Uterus (tissue), 4 donors: ENCODE data around the gene PPM1H. TPM values are rescaled to one million over a fixed set of nuclear protein-coding genes. Genes with fewer than 3 reads are reported as not detected.

Source experiments
- DNase-seq, 2 donors: peaks; one replicate each; pipeline ENCODE4 v3.0.0-alpha.2; 2019 to 2020
- H3K27ac ChIP-seq, 2 donors: fragments of 200-600 bp; sonication (generic); 1 replicate in 1 of 2; 2 replicates in 1 of 2; pipeline ENCODE4 v1.5.1; 2016 to 2018
- H3K27me3 ChIP-seq, 2 donors: fragments of 200-600 bp; sonication (generic); one replicate each; pipeline ENCODE4 v1.5.1; 2018 to 2019; ENCODE audit warnings: control low read depth in 1 of 2
- H3K36me3 ChIP-seq, 2 donors: fragments of 200-600 bp; sonication (generic); one replicate each; pipeline ENCODE4 v1.5.1; 2019; ENCODE audit warnings: control low read depth in 1 of 2
- H3K4me1 ChIP-seq, 2 donors: fragments of 200-600 bp; sonication (generic); one replicate each; pipeline ENCODE4 v1.5.1; 2018 to 2019; ENCODE audit warnings: control low read depth in 1 of 2
- H3K4me3 ChIP-seq, 2 donors: fragments of 200-600 bp; sonication (generic); 1 replicate in 1 of 2; 2 replicates in 1 of 2; pipeline ENCODE4 v1.5.1; 2018 to 2019; ENCODE audit warnings: mild to moderate bottlenecking in 1 of 2
- H3K9me3 ChIP-seq, 2 donors: fragments of 200-600 bp; sonication (generic); one replicate each; pipeline ENCODE4 v1.5.1; 2019; ENCODE audit warnings: control low read depth in 1 of 2
- POLR2A ChIP-seq, 2 donors: fragments of 450-650 bp; IDR thresholded peaks; one replicate each; pipeline ENCODE4 v1.6.1; 2016; ENCODE audit warnings: antibody characterized with exemption in 2 of 2, mild to moderate bottlenecking in 1 of 2, moderate library complexity in 1 of 2
- intact Hi-C: fragments of 100-400 bp; cut with DNase I; formaldehyde crosslinking; loops from one replicate; pipeline ENCODE4 v1.15.1; 2023; ENCODE audit warnings: low total_unique reads
- total RNA-seq, 4 donors: library from RNA; depleted of rRNA in 3 of 4; stranded (reverse); fragments of >200 nt in 3 of 4; gene quantifications; one replicate each; pipeline versions ENCODE4 v1.1.0 to v1.2.4, GENCODE V29; 2014 to 2023
- TF ChIP-seq, protein P1 (sequence below), 4 experiments: fragments of 200-600 bp in 2 of 4; fragments of 450-650 bp in 2 of 4; sonication (generic) in 2 of 4; IDR thresholded peaks; one replicate each; pipeline ENCODE4 v1.5.1; 2016 to 2019; ENCODE audit warnings: antibody characterized with exemption in 4 of 4, mild to moderate bottlenecking in 2 of 4, moderate library complexity in 1 of 4
- donor health status: DM: yes; HTN: yes; CAD: no.

Gene PPM1H
- total RNA-seq, 4 donors from 2014 or later = 2.0 to 24.1 (median 6.6) TPM

DNA sequence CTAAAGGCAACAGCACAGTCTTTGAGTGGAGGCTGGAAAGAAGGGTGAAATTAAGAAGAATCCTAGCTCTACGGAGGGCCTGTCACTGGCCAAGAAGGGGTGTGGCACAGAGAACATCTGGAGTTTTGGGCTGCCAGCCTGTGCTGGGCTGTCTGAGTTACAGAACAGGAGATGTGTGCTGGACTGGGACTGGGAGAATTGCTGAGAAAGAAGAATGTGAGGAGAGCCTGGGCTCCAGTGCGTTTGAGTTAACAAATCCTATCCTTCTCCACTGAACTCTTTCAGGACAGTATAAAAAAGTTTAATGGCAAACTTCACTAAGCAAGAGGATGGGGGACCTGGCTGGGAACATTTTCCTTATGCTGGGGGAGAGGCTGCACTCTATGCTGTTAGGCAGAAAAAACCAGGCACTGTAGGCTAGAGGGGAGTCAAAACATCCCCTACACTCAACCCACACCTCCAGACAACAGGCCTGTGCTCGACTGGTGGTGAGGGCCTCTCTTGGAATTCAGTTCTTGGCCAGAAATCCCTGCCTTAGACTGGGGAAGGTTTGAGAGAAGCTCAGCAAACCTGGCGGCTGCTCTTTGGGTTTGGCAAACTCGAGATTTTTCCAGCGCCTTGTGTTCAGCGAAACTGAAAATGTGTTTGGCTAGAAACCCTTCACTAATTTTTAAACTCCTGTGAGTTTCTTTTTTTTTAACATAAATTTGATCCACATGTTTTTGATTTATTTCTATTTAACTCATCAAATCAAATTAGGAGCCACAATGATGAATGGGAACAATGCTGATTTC lies 251.0 kb downstream of the PPM1H start:
- no peaks in the 10 kb centered on the region for H3K4me1 ChIP-seq
- intact Hi-C loops = no loop called here
- no peak for TF ChIP-seq POLR2A (IDR thresholded peaks at IDR 0.05)
- TF ChIP-seq, protein P1, sequence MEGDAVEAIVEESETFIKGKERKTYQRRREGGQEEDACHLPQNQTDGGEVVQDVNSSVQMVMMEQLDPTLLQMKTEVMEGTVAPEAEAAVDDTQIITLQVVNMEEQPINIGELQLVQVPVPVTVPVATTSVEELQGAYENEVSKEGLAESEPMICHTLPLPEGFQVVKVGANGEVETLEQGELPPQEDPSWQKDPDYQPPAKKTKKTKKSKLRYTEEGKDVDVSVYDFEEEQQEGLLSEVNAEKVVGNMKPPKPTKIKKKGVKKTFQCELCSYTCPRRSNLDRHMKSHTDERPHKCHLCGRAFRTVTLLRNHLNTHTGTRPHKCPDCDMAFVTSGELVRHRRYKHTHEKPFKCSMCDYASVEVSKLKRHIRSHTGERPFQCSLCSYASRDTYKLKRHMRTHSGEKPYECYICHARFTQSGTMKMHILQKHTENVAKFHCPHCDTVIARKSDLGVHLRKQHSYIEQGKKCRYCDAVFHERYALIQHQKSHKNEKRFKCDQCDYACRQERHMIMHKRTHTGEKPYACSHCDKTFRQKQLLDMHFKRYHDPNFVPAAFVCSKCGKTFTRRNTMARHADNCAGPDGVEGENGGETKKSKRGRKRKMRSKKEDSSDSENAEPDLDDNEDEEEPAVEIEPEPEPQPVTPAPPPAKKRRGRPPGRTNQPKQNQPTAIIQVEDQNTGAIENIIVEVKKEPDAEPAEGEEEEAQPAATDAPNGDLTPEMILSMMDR (IDR thresholded peaks at IDR 0.05) = no peak
- H3K36me3 ChIP-seq = no peaks in the 10 kb centered on the region
- H3K9me3 ChIP-seq = no peaks in the 10 kb centered on the region
- no peaks in the 10 kb centered on the region for H3K27me3 ChIP-seq
- peak overlapping the region; percentile 80 to 87 for H3K27ac ChIP-seq
- DNase-seq = peak; percentile 76 to 85
- no peak overlapping the region for H3K4me3 ChIP-seq

DNA sequence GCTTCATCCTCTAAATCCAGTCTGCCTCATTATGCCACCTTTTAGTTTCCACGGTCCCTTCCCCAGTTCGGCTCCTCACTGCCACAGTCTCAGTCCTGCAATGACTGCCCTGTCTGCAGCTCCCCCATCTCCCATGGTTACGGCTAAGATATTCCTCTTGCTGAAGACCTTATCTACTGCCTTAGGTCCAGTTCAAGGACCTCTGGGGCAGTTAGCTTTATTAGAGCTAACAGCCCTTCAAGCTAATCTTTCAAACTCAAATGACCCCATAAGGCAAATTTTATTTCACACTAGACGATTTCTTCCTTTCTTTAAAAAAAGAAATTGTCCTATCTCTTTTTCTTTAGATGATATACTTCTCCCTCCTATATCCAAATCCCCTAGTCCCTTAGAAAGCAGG lies 253.6 kb downstream of the PPM1H start:
- Histone ChIP-seq H3K9me3 (no peaks in the 10 kb centered on the region), H3K27me3 (no peaks in the 10 kb centered on the region), H3K4me1 (no peaks in the 10 kb centered on the region), H3K27ac (no peak overlapping the region), H3K4me3 (no peak overlapping the region), H3K36me3 (no peaks in the 10 kb centered on the region)
- TF ChIP-seq, protein P1 (IDR thresholded peaks at IDR 0.05) = no peak
- TF ChIP-seq POLR2A (IDR thresholded peaks at IDR 0.05) = no peak
- no peak for DNase-seq
- intact Hi-C loops = no loop called here

DNA sequence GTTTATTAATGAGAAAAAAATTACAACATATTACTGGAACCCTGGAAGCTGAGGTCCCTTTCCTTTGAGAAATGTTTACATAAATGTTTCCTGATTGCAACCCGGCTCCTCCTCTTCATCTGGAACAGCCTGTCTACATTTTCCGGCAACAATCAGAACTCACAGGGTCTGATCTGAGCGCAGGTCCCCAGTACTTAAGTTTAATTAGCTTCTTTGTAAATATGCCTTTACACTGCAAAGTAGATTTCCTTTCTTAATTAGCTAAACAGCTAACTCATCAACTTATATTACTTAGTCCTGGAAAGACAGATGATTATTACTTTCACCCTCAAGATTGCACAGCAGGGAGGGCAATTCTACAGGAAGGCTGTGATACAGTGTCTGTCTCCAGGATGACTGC lies 255.3 kb downstream of the PPM1H start:
- intact Hi-C loops = no loop called here
- H3K4me3 ChIP-seq = no peak overlapping the region
- no peaks in the 10 kb centered on the region for H3K9me3 ChIP-seq
- H3K27ac ChIP-seq = no peak overlapping the region
- no peaks in the 10 kb centered on the region for H3K4me1 ChIP-seq
- no peaks in the 10 kb centered on the region for H3K27me3 ChIP-seq
- no peak for DNase-seq
- no peaks in the 10 kb centered on the region for H3K36me3 ChIP-seq
- TF ChIP-seq, protein P1 (IDR thresholded peaks at IDR 0.05) = no peak
- TF ChIP-seq POLR2A (IDR thresholded peaks at IDR 0.05) = no peak

DNA sequence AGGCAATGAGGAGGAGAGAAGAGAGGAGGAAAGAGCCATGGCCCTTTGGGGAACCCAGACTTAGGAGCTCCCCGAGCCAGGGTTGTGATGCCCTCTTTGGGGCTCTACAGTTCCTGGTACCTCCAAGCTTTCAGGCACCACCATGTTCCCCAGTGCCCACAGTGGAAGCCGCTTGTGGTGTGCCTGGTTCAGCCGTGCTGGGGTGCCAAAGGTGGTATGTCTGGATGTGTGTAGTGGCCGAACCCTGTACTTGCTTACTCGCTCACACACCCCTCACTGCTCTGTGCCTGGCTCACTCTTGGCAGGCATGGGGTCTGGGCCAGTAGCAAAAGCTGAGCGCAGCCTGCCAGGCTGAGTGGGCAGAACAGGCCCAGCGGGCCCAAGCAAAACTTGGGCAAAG lies 257.6 kb downstream of the PPM1H start:
- Histone ChIP-seq H3K4me1 (no peaks in the 10 kb centered on the region), H3K36me3 (no peaks in the 10 kb centered on the region), H3K27me3 (no peaks in the 10 kb centered on the region), H3K4me3 (no peak overlapping the region), H3K27ac (no peak overlapping the region), H3K9me3 (no peaks in the 10 kb centered on the region)
- TF ChIP-seq POLR2A (IDR thresholded peaks at IDR 0.05) = no peak
- TF ChIP-seq, protein P1 (IDR thresholded peaks at IDR 0.05) = no peak
- no peak for DNase-seq
- intact Hi-C loops = no loop called here

DNA sequence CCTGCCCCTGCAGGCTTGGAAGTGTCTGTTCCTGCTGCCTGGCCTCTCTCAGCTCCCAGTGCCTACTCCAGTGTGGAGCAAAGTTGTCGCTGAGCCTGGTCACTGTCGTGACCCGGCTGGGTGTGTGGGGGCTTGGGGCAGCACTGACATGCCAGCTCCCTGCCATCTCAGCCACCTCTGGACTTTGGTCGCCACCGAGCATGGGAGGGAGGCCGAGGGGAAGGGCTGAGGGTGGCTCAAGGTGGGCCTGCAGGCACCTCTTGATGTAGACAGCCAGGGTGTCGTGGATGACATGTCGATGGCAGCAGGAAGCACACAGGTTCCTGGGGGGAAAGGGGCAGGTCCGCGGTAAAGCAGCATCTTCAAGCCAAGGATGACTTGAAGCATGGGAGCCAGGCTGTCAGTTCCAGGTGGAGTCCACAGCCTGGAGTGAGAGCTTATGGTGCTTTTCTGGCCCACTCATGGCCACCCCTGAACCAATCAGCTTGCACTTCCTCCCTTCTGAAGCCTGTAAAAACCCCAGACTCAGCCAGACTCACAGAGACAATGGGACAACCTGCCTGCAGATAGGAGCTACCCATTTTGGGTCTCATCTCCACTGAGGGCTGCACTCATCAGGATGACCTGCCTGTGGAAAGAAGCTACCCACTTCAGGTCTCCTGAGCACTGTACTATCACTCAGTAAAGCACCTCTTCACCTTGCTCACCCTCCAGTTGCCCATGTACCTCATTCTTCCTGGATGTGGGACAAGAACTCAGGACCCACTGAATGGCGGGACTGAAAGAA lies 258.2 kb downstream of the PPM1H start:
- TF ChIP-seq, protein P1 (IDR thresholded peaks at IDR 0.05) = no peak
- no peak for TF ChIP-seq POLR2A (IDR thresholded peaks at IDR 0.05)
- Histone ChIP-seq H3K36me3 (no peaks in the 10 kb centered on the region), H3K4me3 (no peak overlapping the region), H3K27me3 (no peaks in the 10 kb centered on the region), H3K4me1 (no peaks in the 10 kb centered on the region), H3K9me3 (no peaks in the 10 kb centered on the region), H3K27ac (no peak overlapping the region)
- intact Hi-C loops = no loop called here
- no peak for DNase-seq
